ENCODE results near the gene FGD6.

DNA sequence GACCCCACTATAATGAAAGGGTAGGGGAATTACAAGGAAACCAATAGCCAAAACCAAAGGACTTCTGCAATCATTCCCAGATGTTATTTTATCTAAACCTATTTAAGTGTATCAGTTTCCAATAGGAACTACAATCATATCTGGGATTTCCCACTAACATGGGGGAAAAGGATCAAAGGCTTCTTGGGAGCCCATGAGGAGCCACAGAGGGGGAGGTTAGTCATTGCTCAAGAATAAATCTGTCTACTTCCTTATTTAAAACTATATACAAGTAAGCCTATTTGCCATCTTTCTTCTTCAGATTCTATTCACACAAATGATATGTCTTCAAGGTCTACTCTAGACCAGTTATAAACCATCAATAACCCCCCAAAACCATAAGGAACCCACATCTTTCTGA, 33.1 kb downstream of the FGD6 start:
- TF ChIP-seq POLR2A (IDR thresholded peaks at IDR 0.05) (no peak), POLR2AphosphoS5 (IDR thresholded peaks at IDR 0.05) (no peak)
- TF ChIP-seq, protein P1, sequence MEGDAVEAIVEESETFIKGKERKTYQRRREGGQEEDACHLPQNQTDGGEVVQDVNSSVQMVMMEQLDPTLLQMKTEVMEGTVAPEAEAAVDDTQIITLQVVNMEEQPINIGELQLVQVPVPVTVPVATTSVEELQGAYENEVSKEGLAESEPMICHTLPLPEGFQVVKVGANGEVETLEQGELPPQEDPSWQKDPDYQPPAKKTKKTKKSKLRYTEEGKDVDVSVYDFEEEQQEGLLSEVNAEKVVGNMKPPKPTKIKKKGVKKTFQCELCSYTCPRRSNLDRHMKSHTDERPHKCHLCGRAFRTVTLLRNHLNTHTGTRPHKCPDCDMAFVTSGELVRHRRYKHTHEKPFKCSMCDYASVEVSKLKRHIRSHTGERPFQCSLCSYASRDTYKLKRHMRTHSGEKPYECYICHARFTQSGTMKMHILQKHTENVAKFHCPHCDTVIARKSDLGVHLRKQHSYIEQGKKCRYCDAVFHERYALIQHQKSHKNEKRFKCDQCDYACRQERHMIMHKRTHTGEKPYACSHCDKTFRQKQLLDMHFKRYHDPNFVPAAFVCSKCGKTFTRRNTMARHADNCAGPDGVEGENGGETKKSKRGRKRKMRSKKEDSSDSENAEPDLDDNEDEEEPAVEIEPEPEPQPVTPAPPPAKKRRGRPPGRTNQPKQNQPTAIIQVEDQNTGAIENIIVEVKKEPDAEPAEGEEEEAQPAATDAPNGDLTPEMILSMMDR (IDR thresholded peaks at IDR 0.05): no peak

Measured in breast epithelium (tissue), 3 donors.